ENCODE measurements around the gene C18orf32.
"Not testable (repeated sequence)": the region's sequence is repeated elsewhere in the genome, so short reads cannot be mapped to it uniquely, and the experiment has no call there.

The C18orf32 gene

DNA sequence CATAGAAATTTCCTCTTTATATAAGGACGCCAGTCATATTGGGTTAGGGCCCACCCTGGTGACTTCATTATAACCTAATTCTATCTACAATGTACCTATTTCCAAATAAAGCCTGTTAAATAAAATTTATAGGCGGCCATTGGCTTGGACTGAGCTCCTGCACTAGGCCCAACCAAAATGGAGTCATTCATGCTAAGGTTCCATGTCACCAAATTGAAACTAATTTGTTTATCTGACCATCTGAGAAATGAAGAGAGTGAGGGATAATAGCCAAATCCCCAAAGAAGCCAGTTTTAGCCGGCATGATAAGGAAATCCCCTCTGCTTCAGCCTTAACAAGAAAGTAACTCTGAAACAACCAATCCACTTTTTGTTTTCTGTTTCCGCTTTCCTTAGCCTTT is 19.4 kb downstream of the C18orf32 start:
- DNase-seq (ENCODE audit: low read depth): no peak

DNA sequence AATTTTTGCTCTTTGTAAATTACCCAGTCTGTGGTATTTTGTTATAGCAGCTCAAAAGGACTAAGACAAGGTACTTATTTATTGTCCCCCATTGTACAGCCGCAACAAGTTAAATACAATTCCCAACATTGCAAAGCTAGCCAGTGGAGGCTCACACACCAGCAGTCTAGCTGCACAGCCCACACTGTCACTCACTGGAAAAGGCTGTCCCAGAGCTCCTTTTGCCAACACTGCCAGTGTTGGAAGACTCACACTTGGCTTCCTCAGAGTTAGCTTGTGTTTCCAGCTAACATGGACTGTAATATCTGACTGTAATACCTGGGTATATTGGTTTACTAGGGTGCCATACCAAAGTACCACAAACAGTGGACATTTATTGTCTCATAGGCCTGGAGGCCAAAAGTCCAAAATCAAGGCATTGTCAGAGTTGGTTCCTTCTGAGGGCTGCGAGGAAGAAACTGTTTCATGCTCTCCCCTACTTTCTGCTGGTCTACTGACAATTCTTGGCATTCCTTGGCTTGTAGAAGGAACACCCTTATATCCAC is 19.9 kb downstream of the C18orf32 start:
- no peak for DNase-seq (ENCODE audit: low read depth)

DNA sequence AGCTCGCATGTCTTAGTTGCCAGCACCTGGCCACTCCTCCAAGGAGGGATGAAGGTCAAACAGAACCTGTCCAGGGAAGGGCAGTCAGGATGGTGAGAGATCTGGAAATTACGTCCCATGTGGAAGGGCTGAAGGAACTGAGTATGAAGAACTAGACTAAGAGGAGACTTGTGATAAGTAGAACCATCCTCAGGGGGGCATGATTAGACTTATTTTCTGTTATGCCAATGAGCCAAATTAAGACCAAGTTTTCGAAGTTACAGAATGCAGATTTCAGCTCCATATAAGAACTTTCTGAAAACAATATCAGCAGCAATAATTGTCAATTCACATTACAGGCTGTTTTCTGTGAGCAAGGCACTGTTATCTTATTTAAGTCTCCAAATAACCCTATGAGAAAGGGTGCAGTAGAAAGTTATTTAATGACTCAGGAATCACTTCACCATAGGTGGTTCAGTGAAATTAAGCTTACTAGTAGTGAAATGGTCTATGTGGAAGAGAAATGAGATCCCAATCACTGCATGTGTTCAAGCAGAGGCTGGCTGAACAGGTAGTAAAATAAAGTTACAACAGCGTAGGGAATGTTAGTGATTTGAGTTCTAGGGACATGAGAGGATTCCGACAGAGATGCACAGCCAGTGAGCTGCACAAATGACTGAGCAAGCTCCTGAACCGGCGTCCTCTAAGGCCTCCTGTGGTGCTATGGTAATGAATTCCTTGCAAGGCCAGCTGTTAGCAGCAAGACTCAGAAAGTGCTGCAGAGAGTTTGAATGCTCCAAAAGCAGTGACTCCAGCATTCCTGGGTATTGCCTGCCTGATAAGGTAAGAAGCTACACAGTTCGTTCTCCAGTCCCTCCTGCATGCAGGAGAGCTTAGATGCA is 22.1 kb downstream of the C18orf32 start:
- DNase-seq (ENCODE audit: low read depth): no peak

DNA sequence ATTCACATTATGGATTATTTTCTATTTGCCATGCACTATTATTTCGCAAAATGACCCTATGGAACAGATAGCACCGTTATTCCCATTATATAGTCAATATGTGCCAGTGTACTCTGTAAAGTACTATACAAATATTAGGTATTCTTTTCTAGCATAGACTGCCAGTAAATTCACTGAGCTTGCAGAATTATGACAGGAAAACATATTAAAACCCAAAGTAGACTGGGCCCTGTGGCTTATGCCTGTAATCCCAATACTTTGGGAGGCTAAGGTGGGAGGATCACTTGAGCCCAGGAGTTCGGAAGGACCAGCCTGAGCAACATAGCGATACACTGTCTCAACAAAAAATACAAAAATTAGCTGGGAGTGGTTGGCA is 25.4 kb downstream of the C18orf32 start:
- no peak for DNase-seq (ENCODE audit: low read depth)

DNA sequence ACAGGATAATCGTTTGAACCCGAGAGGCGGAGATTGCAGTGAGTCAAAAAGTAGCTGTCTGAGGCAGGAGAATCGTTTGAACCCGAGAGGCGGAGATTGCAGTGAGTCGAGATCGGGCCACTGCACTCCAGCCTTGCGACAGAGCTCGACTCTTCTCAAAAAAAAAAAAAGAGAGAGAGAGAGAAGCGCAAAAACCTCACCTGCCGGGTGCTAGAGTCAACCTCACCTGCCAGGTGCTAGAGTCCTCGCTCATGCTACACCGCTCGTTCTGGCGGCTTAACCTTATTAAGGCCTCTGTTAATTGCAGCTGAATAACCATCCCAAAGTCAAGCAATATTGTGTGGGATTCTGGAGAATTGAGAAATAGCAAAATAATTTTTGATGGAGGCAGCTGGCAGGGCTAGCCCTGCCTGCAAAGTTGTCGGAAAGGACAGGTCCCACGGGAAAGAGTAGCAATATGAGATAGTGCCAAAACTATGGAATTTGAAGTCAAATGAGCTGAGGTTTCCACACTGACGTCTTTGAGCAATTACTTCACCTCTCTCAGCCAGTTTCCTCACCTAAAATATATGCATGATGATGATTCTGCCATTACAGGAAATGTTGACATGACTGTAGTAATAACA is 25.9 kb downstream of the C18orf32 start:
- DNase-seq (ENCODE audit: low read depth): no peak

DNA sequence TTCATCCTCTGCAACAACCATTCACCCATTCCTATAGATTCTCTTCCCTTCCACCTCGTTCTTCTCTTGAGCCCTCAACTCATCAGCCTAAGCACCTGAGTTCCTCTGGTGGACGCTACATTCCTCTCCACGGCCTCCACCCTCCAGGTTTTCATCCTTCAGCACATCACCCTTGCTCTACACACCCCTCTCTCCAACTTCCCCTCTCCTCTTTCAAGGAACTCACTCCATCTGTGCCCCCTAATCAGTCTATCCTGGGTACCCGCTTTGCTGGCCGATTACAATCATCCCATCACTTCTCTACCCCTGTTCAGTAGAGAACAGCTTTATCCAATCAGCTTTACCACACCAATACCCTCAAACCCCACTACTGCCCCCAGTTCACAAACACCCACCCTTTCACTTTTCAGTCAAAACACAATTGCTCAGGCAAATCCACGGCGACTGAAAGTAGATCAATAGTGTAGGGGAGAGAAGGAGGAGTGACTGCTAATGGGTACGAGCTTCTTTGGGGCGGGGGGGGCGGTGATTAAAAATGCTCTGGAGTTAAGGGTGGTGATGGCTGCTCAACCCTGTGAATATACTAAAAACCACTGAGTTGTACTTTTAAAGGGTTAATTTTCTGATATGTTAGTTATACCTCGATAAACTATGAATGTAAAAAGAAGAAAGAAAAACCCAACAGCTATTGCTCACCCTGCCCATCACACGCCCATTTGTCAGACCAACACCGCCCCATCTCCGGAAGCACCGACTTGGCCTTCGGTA is 27.4 kb downstream of the C18orf32 start:
- peak; percentile 1 for DNase-seq (ENCODE audit: low read depth)

DNA sequence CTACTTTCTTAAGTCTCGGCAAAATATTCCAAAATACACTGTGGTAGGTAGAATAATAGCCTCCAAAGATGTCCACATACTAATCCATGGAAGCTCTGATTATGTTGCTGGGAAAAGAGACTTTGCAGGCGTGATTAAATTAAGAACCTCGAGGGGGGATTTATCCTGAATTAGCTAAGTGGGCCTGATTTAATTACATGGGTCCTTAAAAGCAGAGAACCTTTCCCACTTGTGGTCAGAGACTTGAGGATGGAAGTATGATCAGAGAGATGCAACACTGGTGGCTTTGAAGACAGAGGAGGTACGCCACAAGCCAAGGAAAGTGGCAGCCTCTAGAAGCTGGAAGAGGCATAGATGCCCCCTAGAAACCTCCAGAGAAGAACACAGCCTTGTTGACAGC is 29.4 kb downstream of the C18orf32 start:
- no peak for DNase-seq (ENCODE audit: low read depth)

DNA sequence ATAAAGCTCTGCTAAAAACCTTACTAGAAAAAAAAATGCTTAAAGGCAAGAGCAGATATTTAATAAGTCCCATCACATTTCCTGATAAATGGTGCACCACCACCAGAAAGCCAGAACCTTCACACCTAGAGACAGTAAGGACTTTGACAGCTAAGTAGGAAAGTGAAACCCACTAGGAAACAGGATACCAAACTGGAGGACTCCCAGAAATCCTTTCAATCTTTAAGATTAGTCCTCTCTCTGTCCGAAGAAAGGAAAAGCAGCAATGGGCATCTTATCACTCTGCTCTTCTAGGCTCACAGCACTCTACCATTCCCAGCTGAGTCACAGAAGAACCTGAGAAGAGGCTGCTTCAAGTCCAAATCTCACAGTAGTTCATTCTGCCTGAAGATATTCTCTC is 30.2 kb downstream of the C18orf32 start:
- no peak for DNase-seq (ENCODE audit: low read depth)

DNA sequence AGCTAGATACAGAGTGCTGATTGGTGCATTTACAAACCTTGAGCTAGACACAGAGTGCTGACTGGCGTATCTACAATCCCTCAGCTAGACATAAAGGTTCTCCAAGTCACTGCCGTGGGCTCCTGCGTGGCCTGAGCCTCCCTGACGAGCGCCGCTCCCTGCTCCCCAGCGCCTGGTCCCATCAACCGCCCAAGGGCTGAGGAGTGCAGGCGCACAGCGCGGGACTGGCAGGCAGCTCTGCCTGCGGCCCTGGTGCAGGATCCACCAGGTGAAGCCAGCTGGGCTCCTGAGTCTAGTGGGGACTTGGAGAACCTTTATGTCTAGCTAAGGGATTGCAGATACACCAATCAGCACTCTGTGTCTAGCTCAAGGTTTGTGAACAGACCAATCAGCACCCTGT is 34.5 kb downstream of the C18orf32 start:
- not testable (repeated sequence) for DNase-seq (ENCODE audit: low read depth)

DNA sequence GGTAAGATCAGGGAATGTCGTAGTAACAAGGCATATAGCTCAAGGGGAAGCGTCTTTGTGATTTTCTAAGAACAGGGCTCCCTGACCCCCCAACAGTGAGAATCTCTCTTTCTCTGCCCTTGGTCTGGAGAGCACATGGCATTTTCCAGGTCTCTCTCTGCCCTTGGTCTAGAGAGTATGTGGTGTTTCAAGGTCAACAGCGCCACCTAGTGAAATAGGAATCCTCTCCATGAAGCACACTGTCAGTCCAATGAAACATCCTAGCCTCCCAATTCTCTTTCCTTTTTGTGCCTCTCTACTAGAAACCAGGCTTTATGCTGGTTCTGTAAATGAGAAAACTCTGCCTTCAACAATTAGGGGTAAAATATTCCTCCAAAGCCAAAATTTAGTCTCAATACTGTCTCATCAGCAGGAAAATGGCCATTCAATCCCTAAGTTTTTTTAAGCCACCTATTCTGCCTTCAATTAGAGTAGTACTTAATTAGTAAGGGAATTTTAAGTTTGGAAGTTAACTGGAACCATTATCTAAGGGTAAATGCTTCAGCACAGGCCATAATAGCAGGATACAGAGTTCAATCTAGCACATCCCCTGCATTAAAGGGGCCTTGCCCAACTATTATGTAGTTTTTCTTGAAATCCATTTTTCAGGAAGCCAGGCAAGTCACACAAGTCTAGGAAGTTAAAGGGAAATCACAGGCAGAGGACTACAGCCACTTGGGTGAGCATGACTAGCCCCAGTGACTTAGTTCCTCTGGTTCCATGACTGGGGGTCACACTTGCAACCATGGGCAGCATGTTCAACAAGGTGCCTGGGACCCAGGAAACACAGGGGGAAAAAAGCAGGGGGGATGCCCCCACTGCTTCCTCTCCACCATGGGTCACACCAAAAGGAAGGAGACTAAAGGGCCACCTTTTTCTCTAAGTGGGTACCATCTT is 39.0 kb downstream of the C18orf32 start:
- peak; percentile 39 for DNase-seq (ENCODE audit: low read depth)

DNA sequence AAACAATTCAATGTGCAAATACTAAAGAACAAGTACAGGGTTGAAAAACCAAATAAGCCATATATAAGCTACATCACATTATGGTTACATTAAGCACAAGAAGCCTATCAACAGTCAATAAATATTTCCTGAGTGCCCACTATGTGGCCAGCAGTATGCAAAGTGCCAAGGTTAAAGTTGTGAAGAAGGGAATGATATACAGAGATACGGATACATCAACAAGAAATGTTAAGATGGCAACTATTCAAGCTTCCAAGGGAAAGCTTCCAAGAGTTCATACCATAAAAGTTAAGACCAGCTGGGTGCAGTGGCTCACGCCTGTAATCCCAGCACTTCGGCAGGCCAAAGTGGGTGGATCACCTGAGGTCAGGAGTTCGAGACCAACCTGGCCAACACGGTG is 40.6 kb downstream of the C18orf32 start:
- DNase-seq (ENCODE audit: low read depth): no peak

DNA sequence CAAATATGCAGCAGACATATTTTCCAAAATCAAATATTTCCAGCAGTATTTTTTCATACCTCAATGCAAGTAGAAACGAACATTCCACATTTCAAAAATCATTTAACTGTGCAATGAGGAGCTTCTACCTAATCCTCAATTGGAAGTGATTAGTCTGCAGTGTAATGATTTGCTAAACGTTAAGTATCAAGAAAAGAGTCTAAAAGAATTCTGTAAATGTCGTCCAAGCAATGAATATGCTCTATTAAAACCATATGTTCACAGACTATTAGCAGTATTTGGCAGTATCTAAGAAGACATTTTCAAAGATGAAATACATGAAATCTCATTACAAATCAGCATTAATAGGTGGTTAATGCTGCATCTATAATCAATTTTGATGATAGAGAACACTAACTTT is 42.5 kb downstream of the C18orf32 start:
- DNase-seq (ENCODE audit: low read depth): no peak

DNA sequence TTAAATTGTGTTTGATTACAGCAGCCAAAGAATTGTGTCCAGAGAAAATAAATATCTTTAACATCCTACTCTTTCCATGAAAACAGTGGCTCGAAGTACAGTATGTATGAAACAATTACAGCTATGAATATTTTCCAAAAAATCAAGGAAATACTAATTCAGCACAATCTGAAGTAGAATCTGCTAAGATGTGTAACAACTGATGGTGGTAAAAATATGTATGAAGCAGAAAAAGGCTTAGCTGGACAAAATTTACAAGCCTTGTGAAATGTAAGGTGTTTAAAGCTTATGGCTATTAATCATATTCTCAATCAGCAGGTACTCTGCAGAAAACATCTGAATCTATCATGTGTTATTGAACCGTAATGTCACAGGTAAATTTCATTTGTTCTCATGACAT is 43.2 kb downstream of the C18orf32 start:
- DNase-seq (ENCODE audit: low read depth): no peak

DNA sequence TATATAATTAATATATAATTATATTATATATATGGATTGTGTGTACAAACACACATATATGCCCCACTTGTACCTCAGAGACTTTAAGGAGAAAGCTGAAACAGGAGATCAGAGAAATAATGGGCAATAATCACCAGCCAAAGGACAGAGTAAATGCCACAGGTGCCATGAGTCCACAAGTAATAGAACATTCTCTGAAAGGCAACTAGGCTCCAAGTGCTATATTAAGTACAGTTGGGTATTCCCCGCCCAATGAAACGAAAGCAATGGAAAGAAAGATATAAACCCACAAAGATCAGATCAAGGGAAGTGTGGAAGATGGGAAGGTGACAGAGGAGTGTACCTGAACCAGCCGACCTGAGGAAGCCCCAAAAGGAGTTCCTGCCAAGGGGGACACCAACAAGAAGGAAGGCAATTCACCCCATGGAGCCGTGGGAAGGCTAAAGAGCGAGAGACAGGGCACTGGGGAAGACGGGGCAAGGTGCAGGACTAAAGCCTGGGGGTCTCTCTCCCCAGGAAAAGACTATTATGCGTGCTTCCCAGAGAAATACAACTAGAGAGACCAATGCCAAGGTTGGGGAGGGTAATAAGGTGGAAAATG is 45.6 kb downstream of the C18orf32 start:
- DNase-seq (ENCODE audit: low read depth): no peak

DNA sequence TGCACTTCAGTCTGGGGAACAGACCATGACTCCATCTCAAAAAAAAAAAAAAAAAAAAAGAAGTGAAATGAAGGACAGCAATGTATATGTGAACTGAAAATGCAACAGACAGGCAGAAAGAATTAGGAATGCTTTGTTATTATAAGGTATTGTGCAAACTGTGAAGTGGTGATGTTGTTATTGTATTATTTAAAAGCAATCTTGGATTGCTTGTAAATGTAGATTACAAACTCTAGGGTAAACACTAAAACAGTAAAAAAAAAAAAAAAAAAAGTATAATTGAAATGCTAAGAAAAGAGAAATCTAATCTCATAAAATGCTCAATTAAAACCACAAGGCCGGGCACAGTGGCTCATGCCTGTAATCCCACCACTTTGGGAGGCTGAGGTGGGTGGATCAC is 51.9 kb downstream of the C18orf32 start:
- no peak for DNase-seq (ENCODE audit: low read depth)

DNA sequence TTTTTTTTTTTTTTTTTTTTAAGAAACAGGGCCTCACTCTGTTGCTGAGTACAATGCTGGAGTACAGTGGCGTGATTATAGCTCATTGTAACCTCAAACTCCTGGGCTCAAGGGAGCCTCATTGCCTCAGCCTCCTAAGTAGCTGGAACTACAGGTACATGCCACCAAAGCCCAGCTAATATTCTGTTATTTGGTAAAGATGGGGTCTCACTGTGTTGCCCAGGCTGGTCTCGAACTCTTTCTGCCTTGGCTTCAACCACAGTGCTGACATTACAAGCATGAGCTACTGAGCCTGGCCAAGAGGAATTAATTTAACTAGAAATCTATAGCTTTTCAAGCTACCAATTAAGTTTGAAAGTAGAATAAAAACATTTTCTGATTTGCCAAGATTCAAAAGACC is 54.4 kb downstream of the C18orf32 start:
- DNase-seq (ENCODE audit: low read depth): no peak

DNA sequence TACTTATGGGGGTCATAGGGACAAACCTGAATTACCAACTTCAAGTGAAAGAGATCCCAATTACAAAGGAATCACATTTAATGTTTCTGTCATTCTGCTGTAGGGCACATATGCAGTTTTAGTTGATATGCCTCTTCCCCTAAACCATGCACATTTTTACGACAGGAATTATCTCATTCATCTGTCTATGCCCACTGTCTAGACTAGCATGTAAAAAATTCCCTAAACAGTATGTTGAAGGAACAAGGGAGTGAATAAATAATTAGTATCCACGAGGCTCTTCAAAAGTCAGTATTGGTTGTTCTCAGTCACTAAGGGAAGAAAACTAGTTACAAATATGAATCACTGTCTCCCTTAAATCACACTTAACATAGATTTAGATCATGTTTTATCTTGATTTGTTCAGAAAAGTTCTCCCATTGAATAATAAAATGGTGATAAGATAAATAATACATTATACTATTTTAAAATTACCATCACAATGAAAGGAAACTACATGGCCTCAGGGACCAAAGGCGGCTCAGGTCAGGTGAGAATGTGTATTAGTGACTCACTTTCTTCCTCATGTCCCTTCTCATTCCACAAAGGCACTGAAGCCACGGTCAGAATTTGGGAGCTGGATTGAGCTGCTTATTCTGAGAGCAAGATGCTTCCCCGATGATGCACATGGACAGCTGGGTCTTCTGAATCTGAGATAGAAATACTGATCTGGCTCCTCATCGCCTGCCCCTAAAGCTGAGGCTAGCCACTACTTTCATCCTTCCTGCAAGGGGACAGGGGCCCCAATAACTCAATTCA is 55.7 kb downstream of the C18orf32 start:
- DNase-seq (ENCODE audit: low read depth): no peak
